Tibial nerve (tissue), 4 donors: ENCODE measurements around the gene DMD.

Experiments used
- EP300 ChIP-seq, 2 donors: sonication (generic); formaldehyde crosslinking; IDR thresholded peaks; one replicate each; pipeline ENCODE4 v1.6.1; 2017; ENCODE audit warnings: antibody characterized with exemption in 2 of 2, mild to moderate bottlenecking in 1 of 2
- POLR2A ChIP-seq, 2 donors: fragments of 450-650 bp; IDR thresholded peaks; one replicate each; pipeline ENCODE4 v1.6.1; 2017; ENCODE audit warnings: antibody characterized with exemption in 2 of 2, mild to moderate bottlenecking in 2 of 2, moderate library complexity in 2 of 2
- TF ChIP-seq, protein P1 (sequence below), 5 experiments: fragments of 200-600 bp in 3 of 5; fragments of 450-650 bp in 2 of 5; sonication (generic) in 3 of 5; IDR thresholded peaks; one replicate each; pipeline ENCODE4 v1.5.1; 2016 to 2019; ENCODE audit warnings: antibody characterized with exemption in 5 of 5, mild to moderate bottlenecking in 3 of 5, moderate library complexity in 2 of 5

DNA sequence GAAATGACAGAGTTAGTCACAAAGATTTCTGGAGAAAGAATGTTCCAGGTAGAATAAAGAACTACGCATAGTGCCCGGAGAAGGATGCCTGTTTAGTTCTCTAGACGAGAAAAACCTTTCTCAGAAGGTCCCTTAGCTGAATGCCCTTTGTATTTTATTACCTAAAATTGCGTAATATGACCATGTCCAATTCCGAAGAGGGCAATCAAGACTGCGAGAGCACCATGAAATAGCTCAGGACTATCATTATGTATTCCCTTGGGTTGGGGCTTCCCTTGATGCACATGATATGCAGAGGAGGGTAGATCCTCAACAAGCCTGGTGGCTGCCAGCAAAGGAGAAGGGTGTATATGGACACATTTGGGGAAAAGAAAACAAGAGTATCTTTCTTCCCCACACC, 1781.4 kb downstream of the DMD start:
- TF ChIP-seq, protein P1, sequence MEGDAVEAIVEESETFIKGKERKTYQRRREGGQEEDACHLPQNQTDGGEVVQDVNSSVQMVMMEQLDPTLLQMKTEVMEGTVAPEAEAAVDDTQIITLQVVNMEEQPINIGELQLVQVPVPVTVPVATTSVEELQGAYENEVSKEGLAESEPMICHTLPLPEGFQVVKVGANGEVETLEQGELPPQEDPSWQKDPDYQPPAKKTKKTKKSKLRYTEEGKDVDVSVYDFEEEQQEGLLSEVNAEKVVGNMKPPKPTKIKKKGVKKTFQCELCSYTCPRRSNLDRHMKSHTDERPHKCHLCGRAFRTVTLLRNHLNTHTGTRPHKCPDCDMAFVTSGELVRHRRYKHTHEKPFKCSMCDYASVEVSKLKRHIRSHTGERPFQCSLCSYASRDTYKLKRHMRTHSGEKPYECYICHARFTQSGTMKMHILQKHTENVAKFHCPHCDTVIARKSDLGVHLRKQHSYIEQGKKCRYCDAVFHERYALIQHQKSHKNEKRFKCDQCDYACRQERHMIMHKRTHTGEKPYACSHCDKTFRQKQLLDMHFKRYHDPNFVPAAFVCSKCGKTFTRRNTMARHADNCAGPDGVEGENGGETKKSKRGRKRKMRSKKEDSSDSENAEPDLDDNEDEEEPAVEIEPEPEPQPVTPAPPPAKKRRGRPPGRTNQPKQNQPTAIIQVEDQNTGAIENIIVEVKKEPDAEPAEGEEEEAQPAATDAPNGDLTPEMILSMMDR (IDR thresholded peaks at IDR 0.05), result no peak
- TF ChIP-seq POLR2A (IDR thresholded peaks at IDR 0.05) (no peak), EP300 (IDR thresholded peaks at IDR 0.05) (no peak)
